Measurements from ENCODE around the gene ATRIP. TPM values are rescaled to one million over a fixed set of nuclear protein-coding genes. Genes with fewer than 3 reads are reported as not detected.
"Not testable (repeated sequence)": the region's sequence is repeated elsewhere in the genome, so short reads cannot be mapped to it uniquely, and the experiment has no call there.

The ATRIP gene
- polyA plus RNA-seq, 1 donor from 2014 or later = 11.1 TPM

- Histone ChIP-seq H2AFZ (ENCODE audit: low read depth, low read length) (no peak overlapping the region), H3K9me2 (ENCODE audit: insufficient read depth, low read length) (no peaks in the 10 kb centered on the region), H3K4me2 (ENCODE audit: low read length) (no peak overlapping the region), H3K27ac (ENCODE audit: low read length) (no peak overlapping the region), H3F3A (ENCODE audit: insufficient read depth, low read length, poor library complexity, severe bottlenecking) (no peaks in the 10 kb centered on the region), H3K9me3 (ENCODE audit: low read length) (no peaks in the 10 kb centered on the region), H3K27me3 (ENCODE audit: insufficient read depth, low read depth, low read length) (no peaks in the 10 kb centered on the region), H3K36me3 (ENCODE audit: insufficient read depth, low read length) (peaks cover 14% of the 10 kb centered on the region), H3K4me3 (ENCODE audit: low read length) (no peak overlapping the region), H3K79me2 (replicated peaks; ENCODE audit: insufficient read depth, low read length) (no peaks in the 10 kb centered on the region), H4K20me1 (ENCODE audit: insufficient read depth) (no peaks in the 10 kb centered on the region), H3K9ac (ENCODE audit: low read length) (no peak overlapping the region)
- TF ChIP-seq TAF1 (IDR thresholded peaks at IDR 0.05; ENCODE audit: low read depth) (no peak), SMC3 (conservative IDR thresholded peaks at IDR 0.05; ENCODE audit: poor library complexity) (no peak), MXI1 (conservative IDR thresholded peaks at IDR 0.05; ENCODE audit: poor library complexity, severe bottlenecking) (no peak), EZH2 (IDR thresholded peaks at IDR 0.05; ENCODE audit: borderline replicate concordance, insufficient read depth, low read length, poor library complexity, severe bottlenecking) (no peak), EP300 (conservative IDR thresholded peaks at IDR 0.05; ENCODE audit: poor library complexity, severe bottlenecking) (no peak), REST (IDR thresholded peaks at IDR 0.05; ENCODE audit: borderline replicate concordance) (no peak), POLR2AphosphoS5 (IDR thresholded peaks at IDR 0.05) (no peak), CTCF (IDR thresholded peaks at IDR 0.05; ENCODE audit: poor library complexity, severe bottlenecking) (no peak), RAD21 (conservative IDR thresholded peaks at IDR 0.05) (no peak)
Measured at GRCh38 chr3:48459773-48460516, 13.4 kb downstream of the ATRIP start.

DNA sequence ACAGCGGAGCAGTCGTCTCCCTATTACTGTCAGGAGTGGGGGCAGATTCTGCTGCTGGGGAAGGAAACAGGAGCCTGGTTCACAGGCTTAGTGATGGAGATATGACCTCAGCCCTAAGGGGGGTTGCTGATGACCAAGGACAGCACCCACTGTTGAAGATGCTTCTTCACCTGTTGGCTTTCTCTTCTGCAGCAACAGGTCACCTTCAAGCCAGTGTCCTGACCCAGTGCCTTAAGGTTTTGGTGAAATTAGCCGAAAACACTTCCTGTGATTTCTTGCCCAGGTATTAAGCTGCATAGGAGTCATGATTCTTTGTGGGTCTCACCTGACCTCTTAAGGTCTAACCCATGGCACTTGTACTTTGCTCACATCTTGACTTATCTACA, 14.0 kb downstream of the ATRIP start:
- Histone ChIP-seq H3K9me3 (ENCODE audit: low read length) (no peaks in the 10 kb centered on the region), H3K9ac (ENCODE audit: low read length) (no peak overlapping the region), H3K4me2 (ENCODE audit: low read length) (no peak overlapping the region), H3F3A (ENCODE audit: insufficient read depth, low read length, poor library complexity, severe bottlenecking) (no peaks in the 10 kb centered on the region), H3K36me3 (ENCODE audit: insufficient read depth, low read length) (peaks cover 14% of the 10 kb centered on the region), H3K27me3 (ENCODE audit: insufficient read depth, low read depth, low read length) (no peaks in the 10 kb centered on the region), H3K27ac (ENCODE audit: low read length) (no peak overlapping the region), H3K4me3 (ENCODE audit: low read length) (no peak overlapping the region), H2AFZ (ENCODE audit: low read depth, low read length) (no peak overlapping the region), H3K79me2 (replicated peaks; ENCODE audit: insufficient read depth, low read length) (no peaks in the 10 kb centered on the region), H4K20me1 (ENCODE audit: insufficient read depth) (no peaks in the 10 kb centered on the region), H3K9me2 (ENCODE audit: insufficient read depth, low read length) (no peaks in the 10 kb centered on the region)
- TF ChIP-seq EZH2 (IDR thresholded peaks at IDR 0.05; ENCODE audit: borderline replicate concordance, insufficient read depth, low read length, poor library complexity, severe bottlenecking) = no peak
- TF ChIP-seq REST (IDR thresholded peaks at IDR 0.05; ENCODE audit: borderline replicate concordance) = no peak
- TF ChIP-seq EP300 (conservative IDR thresholded peaks at IDR 0.05; ENCODE audit: poor library complexity, severe bottlenecking) = no peak
- no peak for TF ChIP-seq RAD21 (conservative IDR thresholded peaks at IDR 0.05)

DNA sequence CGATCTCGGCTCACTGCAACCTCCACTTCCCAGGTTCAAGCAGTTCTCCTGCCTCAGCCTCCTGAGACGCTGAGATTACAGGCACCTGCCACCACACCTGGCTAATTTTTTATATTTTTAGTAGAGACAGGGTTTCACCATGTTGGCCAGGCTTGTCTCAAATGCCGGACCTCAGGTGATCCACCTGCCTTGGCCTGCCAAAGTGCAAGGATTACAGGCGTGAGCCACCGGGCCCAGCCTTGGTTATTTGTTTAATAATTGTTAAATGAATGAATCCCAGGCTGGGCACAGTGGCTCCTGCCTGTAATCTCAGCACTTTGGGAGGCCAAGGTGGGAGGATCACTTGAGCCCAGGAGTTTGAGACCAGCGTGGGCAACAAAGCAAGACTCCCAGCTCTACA, 15.2 kb downstream of the ATRIP start:
- not testable (repeated sequence) for H3K9me3 ChIP-seq (ENCODE audit: low read length); H3K79me2 ChIP-seq (replicated peaks; ENCODE audit: insufficient read depth, low read length); H4K20me1 ChIP-seq (ENCODE audit: insufficient read depth); H3K27me3 ChIP-seq (ENCODE audit: insufficient read depth, low read depth, low read length); H3K4me2 ChIP-seq (ENCODE audit: low read length); H3K9me2 ChIP-seq (ENCODE audit: insufficient read depth, low read length); H3K9ac ChIP-seq (ENCODE audit: low read length); H3K4me3 ChIP-seq (ENCODE audit: low read length); H2AFZ ChIP-seq (ENCODE audit: low read depth, low read length); H3K27ac ChIP-seq (ENCODE audit: low read length); H3F3A ChIP-seq (ENCODE audit: insufficient read depth, low read length, poor library complexity, severe bottlenecking)
- H3K36me3 ChIP-seq (ENCODE audit: insufficient read depth, low read length) = peaks cover 14% of the 10 kb centered on the region

Data from neural cell (in vitro differentiated cells).